ENCODE results near the gene BCR. TPM values are rescaled to one million over a fixed set of nuclear protein-coding genes. Genes with fewer than 3 reads are reported as not detected.

BCR gene
- total and polyA plus RNA-seq, 2 of the 8 experiments (the other 6 are each of a cell fraction or from before 2014, with no cell fraction given), result 66.7 to 130 TPM

- H3K79me2 ChIP-seq (ENCODE audit: control insufficient read depth in 1 of 2, insufficient read depth in 2 of 2, low read length in 2 of 2), result peaks cover 15 to 100% of the 10 kb centered on the region in 2 experiments
- H2BK120ac ChIP-seq (replicated peaks; ENCODE audit: low read depth, low read length), result no peak overlapping the region
- H3K4me3 ChIP-seq (ENCODE audit: extremely low read depth in 1 of 4, insufficient read depth in 2 of 4, low read depth in 3 of 4, low read length in 4 of 4), result no peak overlapping the region
- H2AFZ ChIP-seq (ENCODE audit: low read length), result no peak overlapping the region
- ChIA-PET CTCF (ENCODE audit: partially characterized antibody) (interaction anchor here (0.6 to 1.0 kb wide), 2 partner anchors 8 to 101 kb away, joined by 3 read pairs; no protein-coding TSS in a partner anchor), POLR2A (ENCODE audit: partially characterized antibody) (interaction anchor here (2.9 kb wide), 1 partner anchor 11 kb away, joined by 9 read pairs; no protein-coding TSS in a partner anchor)
- H4K8ac ChIP-seq (ENCODE audit: extremely low read depth, insufficient read depth, low read length), result no peak overlapping the region
- no peak overlapping the region for H3K23ac ChIP-seq (ENCODE audit: insufficient read length)
- H3K18ac ChIP-seq (ENCODE audit: extremely low read depth, low read length), result no peak overlapping the region
- H3K4me1 ChIP-seq (replicated peaks in 1 of 4; ENCODE audit: control insufficient read depth in 3 of 4, insufficient read depth in 4 of 4, low read length in 3 of 4), result peaks cover 6 to 62% (median 38%) of the 10 kb centered on the region in 4 experiments
- H3K23me2 ChIP-seq (ENCODE audit: low read depth, low read length), result no peaks in the 10 kb centered on the region
- no peak overlapping the region for H3K56ac ChIP-seq (replicated peaks; ENCODE audit: insufficient read length, low read depth, low read length)
- no peak overlapping the region for H3K9ac ChIP-seq (replicated peaks in 1 of 4; ENCODE audit: extremely low read depth in 1 of 4, low read depth in 3 of 4, low read length in 3 of 4)
- FAIRE-seq (no peak), DNase-seq (ENCODE audit: low read depth in 1 of 2, low spot score in 2 of 2) (no peak)
- no peaks in the 10 kb centered on the region for H3K9me3 ChIP-seq (ENCODE audit: insufficient read depth in 2 of 2, low read depth in 1 of 2, low read length in 1 of 2)
- H3K4me2 ChIP-seq (ENCODE audit: insufficient read depth in 1 of 2, low read depth in 2 of 2, low read length in 2 of 2), result no peak overlapping the region
- H3K79me1 ChIP-seq (ENCODE audit: low read depth, low read length), result peaks cover 48% of the 10 kb centered on the region
- no peak overlapping the region for H3K14ac ChIP-seq (ENCODE audit: insufficient read length)
- no peak overlapping the region for H4K91ac ChIP-seq (replicated peaks; ENCODE audit: insufficient read length, low read length)
- H4K5ac ChIP-seq (ENCODE audit: insufficient read length, low read depth, low read length), result no peak overlapping the region
- WGBS, 2 experiments (ENCODE audit: extremely low coverage in 1 of 2, insufficient coverage in 1 of 2, insufficient read length in 1 of 2, insufficient replicate concordance in 2 of 2, low coverage in 1 of 2, low lambda C conversion rate in 2 of 2, missing lambda C conversion rate in 1 of 2), result 82% methylated on average over 3 of the region's 3 CpGs; no CpG with 5 or more reads in 1 of the 2 experiments
- no peak overlapping the region for H2BK12ac ChIP-seq (ENCODE audit: low read depth, low read length)
- TF ChIP-seq CTCF (IDR thresholded peaks at IDR 0.05; ENCODE audit: control extremely low read depth in 1 of 3, insufficient read depth in 1 of 3, low read depth in 1 of 3, low read length in 3 of 3) (no peak), EGR1 (IDR thresholded peaks at IDR 0.05; ENCODE audit: borderline replicate concordance, low read depth, low read length) (no peak), ATF3 (IDR thresholded peaks at IDR 0.05; ENCODE audit: insufficient read depth, low read depth, low read length) (no peak), E2F6 (IDR thresholded peaks at IDR 0.05) (no peak), SP2 (IDR thresholded peaks at IDR 0.05; ENCODE audit: low read length) (no peak)
- peaks cover 51 to 61% of the 10 kb centered on the region in 2 experiments for H4K20me1 ChIP-seq (replicated peaks in 1 of 2; ENCODE audit: control insufficient read depth in 1 of 2, insufficient read depth in 2 of 2, low read length in 2 of 2)
- 0 out of 2 replicates have a peak overlapping the region, but pooled peaks have one; percentile 0 for H2BK5ac ChIP-seq (ENCODE audit: low read depth, low read length)
- H2AK5ac ChIP-seq (ENCODE audit: low read depth, low read length), result no peak overlapping the region
- H3K27me3 ChIP-seq (replicated peaks in 1 of 4; ENCODE audit: control insufficient read depth in 3 of 4, extremely low read depth in 1 of 4, insufficient read depth in 3 of 4, low read length in 3 of 4), result no peaks in the 10 kb centered on the region
- H3K36me3 ChIP-seq (ENCODE audit: control insufficient read depth in 2 of 4, insufficient read depth in 4 of 4, low read length in 3 of 4), result no peaks in the 10 kb centered on the region
- no peak overlapping the region for H3K27ac ChIP-seq (ENCODE audit: low read depth, low read length)
- no peak overlapping the region for H2BK20ac ChIP-seq (ENCODE audit: low read length)
- no peak overlapping the region for H2BK15ac ChIP-seq (ENCODE audit: low read length)
- no peak overlapping the region for H3K4ac ChIP-seq (replicated peaks; ENCODE audit: insufficient read length, low read depth, low read length)
These were observed 41.1 kb downstream of the BCR start for GRCh38 chr22:23221351-23221804.

All from H1 (cell line).